NT2/D1 (cell line): ENCODE measurements around the gene CDK3.

Experiments used
- DNase-seq: peaks from one replicate; pipeline ENCODE4 v3.0.0-alpha.2; 2011; ENCODE audit warnings: low read depth, low spot score
- H3K27me3 ChIP-seq: 2 replicates; pipeline ENCODE4 v1.6.0; 2011; ENCODE audit warnings: mild to moderate bottlenecking; ENCODE audit not compliant: insufficient read length, insufficient read depth
- H3K36me3 ChIP-seq: 2 replicates; pipeline ENCODE4 v1.6.1; 2011; ENCODE audit warnings: mild to moderate bottlenecking, low read length, mixed read lengths; ENCODE audit not compliant: insufficient read depth, insufficient read length
- H3K4me1 ChIP-seq: 2 replicates; pipeline ENCODE4 v1.5.1; 2011; ENCODE audit not compliant: insufficient read depth, insufficient read length
- H3K4me3 ChIP-seq: 2 replicates; pipeline ENCODE4 v1.5.1; 2011; ENCODE audit warnings: low read depth; ENCODE audit not compliant: insufficient read length
- H3K9ac ChIP-seq: 2 replicates; pipeline ENCODE4 v1.6.0; 2011; ENCODE audit warnings: low read depth; ENCODE audit not compliant: insufficient read length
- H3K9me3 ChIP-seq: 2 replicates; pipeline ENCODE4 v1.5.1; 2011; ENCODE audit warnings: mild to moderate bottlenecking, low read length; ENCODE audit not compliant: insufficient read depth
- SUZ12 ChIP-seq: IDR thresholded peaks from 2 replicates; pipeline ENCODE4 v1.6.1; 2011; ENCODE audit not compliant: insufficient read length, insufficient read depth; ENCODE audit errors: extremely low read depth
- YY1 ChIP-seq: IDR thresholded peaks from 2 replicates; pipeline ENCODE4 v1.6.1; 2011; ENCODE audit not compliant: insufficient read length, insufficient read depth
- ZNF274 ChIP-seq: IDR thresholded peaks from 2 replicates; pipeline ENCODE4 v1.6.1; 2011; ENCODE audit warnings: mild to moderate bottlenecking, low read depth, low read length

The CDK3 gene

DNA sequence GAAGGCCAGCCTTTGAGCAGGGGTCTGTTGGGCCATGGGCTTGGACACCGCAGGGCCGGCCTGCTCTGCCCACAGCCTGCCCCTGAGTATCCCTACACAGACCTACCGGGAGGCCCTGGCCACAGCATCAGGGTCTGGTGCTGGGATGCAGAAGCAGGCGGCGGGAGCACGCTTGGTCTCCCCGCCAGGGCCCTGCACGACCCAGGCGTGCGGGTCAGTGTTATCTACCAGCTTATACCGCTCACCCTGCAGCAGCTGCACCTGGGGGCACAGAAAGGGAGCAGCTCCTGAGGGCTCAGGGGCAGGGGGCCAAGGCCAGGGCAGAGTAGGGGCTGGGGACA lies 17.7 kb downstream of the CDK3 start:
- Histone ChIP-seq H3K27me3 (peaks cover 10% of the 10 kb centered on the region), H3K36me3 (no peaks in the 10 kb centered on the region), H3K4me3 (no peak overlapping the region), H3K9me3 (no peaks in the 10 kb centered on the region), H3K9ac (no peak overlapping the region), H3K4me1 (peaks cover 11% of the 10 kb centered on the region)
- no peak for DNase-seq
- TF ChIP-seq YY1 (no peak), SUZ12 (no peak), ZNF274 (no peak)

DNA sequence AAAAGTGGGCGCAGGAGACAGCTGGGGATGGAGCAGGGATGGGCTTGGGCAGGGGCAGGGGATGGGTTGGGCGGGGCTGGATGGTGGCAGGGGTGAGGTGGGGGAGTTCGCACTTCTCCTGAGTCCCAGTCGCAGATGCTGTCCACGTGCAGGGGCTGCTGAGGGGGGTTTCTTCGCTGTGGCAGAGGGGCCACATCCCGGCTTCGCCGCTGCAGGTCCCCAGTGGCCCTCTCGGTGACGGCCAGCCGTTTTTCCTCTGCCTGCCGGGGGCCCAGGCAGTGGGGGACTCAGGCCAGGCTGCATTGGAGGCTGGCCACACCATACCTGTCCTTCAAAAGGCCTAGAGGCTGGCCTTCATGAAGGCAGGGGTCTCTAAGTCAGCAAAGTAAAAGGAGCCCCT lies 18.1 kb downstream of the CDK3 start:
- Histone ChIP-seq H3K9ac (no peak overlapping the region), H3K36me3 (no peaks in the 10 kb centered on the region), H3K4me3 (no peak overlapping the region), H3K4me1 (peaks cover 7% of the 10 kb centered on the region), H3K9me3 (no peaks in the 10 kb centered on the region), H3K27me3 (peaks cover 10% of the 10 kb centered on the region)
- no peak for DNase-seq
- TF ChIP-seq YY1 (no peak), SUZ12 (no peak), ZNF274 (no peak)

DNA sequence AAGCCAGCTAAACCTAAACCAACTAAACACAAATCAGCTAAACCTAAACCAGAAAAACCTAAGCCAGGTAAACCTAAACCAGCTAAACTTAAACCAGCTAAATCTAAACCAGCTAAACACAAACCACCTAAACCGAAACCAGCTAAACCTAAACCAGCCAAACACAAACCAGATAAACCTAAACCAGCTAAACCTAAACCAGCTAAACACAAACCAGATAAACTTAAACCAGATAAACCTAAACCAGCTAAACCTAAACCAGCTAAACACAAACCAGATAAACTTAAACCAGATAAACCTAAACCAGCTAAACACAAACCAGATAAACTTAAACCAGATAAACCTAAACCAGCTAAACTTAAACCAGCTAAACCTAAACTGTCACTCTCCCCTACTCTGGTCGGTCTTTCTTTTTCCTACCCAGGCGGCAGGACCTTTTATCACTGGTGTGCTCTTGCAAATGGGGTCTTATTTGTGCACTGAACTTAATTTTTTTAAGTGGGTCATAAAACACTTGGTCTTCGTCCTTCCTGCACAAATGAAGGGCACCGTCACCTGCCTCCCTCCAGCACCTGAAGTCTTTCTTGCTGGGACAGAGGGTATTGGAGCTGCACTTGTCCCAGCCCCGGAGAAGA lies 19.3 kb downstream of the CDK3 start:
- Histone ChIP-seq H3K9me3 (no peaks in the 10 kb centered on the region), H3K36me3 (no peaks in the 10 kb centered on the region), H3K27me3 (peaks cover 5% of the 10 kb centered on the region), H3K9ac (peak overlapping the region; percentile 32), H3K4me1 (peaks cover 6% of the 10 kb centered on the region), H3K4me3 (no peak overlapping the region)
- DNase-seq = no peak
- TF ChIP-seq YY1 (no peak), ZNF274 (no peak), SUZ12 (no peak)

DNA sequence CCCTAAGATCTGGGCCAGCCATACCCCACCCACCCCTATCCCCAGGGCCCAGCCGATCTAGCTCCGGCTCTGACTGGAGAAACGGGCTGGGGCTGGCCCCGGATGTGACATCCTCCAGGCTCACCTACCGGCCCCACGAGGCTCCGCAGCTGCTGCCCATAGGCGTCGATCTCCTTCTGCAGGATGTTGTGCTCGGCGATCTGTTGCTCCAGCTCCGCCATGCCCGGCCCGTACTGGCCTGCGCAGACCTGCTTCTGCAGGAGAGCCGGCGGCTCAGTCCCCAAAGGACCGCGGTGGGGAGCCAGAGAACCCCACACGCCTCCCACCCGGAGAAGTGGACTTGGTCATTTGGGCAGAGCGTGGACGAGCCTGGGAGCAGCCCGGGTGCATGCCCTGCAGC lies 21.6 kb downstream of the CDK3 start:
- no peaks in the 10 kb centered on the region for H3K27me3 ChIP-seq
- H3K9ac ChIP-seq = no peak overlapping the region
- H3K4me3 ChIP-seq = no peak overlapping the region
- peaks cover 11% of the 10 kb centered on the region for H3K4me1 ChIP-seq
- H3K9me3 ChIP-seq = no peaks in the 10 kb centered on the region
- no peak for TF ChIP-seq SUZ12
- TF ChIP-seq YY1 = no peak
- TF ChIP-seq ZNF274 = no peak
- H3K36me3 ChIP-seq = no peaks in the 10 kb centered on the region
- no peak for DNase-seq

DNA sequence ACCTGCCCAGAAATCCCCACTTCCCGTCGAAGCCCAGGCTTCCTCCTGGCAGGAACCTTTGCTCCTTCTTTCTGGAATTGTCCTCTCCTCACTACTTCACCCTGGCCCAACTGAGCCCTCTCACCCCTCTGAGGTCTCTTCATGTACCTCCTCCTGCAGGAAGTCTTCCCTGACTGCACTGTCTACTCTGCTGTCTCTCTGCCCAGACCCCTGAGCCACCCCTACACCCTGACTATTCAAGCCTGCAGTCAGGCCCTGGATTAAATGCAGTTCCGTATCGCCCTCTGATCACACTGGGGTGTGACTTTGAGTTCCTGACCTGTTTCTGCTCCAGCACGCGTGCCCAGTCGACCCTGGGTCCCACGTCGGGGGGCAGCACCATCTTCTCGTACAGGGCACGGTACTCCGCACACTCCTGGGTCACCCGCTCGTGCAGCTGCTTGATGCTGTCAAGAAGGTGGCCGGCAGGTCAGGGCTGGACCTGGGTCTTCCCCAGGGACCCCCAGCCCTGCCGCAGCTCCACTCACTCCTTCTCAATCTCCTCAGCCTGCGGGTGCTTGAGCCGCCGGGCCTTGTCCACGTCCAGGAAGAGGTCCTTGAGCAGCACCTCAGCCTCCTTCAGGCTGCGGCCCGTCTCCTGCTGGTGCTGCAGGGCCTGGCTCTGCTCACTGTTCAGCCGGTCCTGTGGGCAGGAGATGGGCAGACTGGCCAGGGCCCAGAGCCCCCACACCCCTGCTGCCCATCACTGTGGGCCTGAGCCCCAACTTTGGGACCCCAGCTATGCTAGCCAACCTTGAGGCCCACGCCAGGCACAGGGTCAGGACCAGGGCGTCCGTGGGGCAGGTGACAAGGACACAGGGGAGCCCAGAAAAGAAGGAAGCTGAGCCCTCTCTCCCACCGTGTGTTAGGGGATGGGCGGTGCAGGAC lies 22.6 kb downstream of the CDK3 start:
- Histone ChIP-seq H3K4me1 (peaks cover 12% of the 10 kb centered on the region), H3K9me3 (no peaks in the 10 kb centered on the region), H3K4me3 (no peak overlapping the region), H3K27me3 (no peaks in the 10 kb centered on the region), H3K9ac (no peak overlapping the region), H3K36me3 (no peaks in the 10 kb centered on the region)
- no peak for DNase-seq
- no peak for TF ChIP-seq YY1
- TF ChIP-seq SUZ12 = no peak
- TF ChIP-seq ZNF274 = no peak

DNA sequence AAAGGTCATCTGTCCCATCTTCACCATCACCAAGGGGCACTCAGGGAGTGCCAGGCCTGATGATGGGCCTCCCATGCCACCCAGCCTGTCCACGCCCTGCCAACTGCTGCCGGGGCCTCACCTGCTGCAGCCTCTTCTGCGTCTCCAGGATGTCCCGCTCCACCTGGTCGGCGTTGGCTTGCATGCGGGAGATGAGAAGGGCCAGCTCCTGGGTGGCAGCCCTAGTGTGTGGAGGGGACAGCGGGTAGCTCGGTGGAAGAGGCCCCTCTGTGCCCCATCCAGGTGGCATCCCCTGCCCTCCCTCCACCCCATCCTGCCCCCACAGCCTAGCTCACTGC lies 23.2 kb downstream of the CDK3 start:
- H3K4me1 ChIP-seq = peaks cover 17% of the 10 kb centered on the region
- H3K9ac ChIP-seq = no peak overlapping the region
- H3K4me3 ChIP-seq = no peak overlapping the region
- H3K27me3 ChIP-seq = no peaks in the 10 kb centered on the region
- DNase-seq = no peak
- H3K36me3 ChIP-seq = no peaks in the 10 kb centered on the region
- no peaks in the 10 kb centered on the region for H3K9me3 ChIP-seq
- TF ChIP-seq YY1 (no peak), ZNF274 (no peak), SUZ12 (no peak)

DNA sequence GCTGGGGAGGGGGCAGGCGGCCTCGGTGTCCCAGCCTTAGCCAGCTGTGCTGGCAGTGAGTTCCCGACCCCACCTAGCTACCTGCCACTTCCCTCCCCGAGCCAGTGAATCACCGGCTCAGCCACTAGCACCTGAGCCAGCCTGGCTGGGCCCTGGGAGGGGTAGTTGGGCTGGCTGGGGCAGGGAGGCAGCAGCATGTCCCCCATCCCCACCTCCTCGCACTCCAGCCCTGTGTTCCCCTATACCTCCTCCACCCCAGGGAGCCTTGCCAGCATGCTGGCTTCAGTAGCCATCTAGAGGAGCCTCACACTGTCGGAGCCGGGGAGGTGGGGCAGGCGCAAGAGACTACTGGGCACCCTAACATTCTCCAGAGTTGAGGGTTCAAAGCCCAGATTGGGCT lies 23.7 kb downstream of the CDK3 start:
- DNase-seq = no peak
- Histone ChIP-seq H3K4me3 (no peak overlapping the region), H3K36me3 (no peaks in the 10 kb centered on the region), H3K9ac (no peak overlapping the region), H3K9me3 (no peaks in the 10 kb centered on the region), H3K27me3 (no peaks in the 10 kb centered on the region), H3K4me1 (peaks cover 17% of the 10 kb centered on the region)
- TF ChIP-seq ZNF274 (no peak), YY1 (no peak), SUZ12 (no peak)
